ENCODE measurements around the gene CFDP1. TPM values are rescaled to one million over a fixed set of nuclear protein-coding genes. Genes with fewer than 3 reads are reported as not detected.
A peak's percentile ranks its signal among the peaks of the same experiment; 100 is the strongest.

CFDP1 gene
- total RNA-seq, 1 donor from 2014 or later = 70.5 TPM

DNA sequence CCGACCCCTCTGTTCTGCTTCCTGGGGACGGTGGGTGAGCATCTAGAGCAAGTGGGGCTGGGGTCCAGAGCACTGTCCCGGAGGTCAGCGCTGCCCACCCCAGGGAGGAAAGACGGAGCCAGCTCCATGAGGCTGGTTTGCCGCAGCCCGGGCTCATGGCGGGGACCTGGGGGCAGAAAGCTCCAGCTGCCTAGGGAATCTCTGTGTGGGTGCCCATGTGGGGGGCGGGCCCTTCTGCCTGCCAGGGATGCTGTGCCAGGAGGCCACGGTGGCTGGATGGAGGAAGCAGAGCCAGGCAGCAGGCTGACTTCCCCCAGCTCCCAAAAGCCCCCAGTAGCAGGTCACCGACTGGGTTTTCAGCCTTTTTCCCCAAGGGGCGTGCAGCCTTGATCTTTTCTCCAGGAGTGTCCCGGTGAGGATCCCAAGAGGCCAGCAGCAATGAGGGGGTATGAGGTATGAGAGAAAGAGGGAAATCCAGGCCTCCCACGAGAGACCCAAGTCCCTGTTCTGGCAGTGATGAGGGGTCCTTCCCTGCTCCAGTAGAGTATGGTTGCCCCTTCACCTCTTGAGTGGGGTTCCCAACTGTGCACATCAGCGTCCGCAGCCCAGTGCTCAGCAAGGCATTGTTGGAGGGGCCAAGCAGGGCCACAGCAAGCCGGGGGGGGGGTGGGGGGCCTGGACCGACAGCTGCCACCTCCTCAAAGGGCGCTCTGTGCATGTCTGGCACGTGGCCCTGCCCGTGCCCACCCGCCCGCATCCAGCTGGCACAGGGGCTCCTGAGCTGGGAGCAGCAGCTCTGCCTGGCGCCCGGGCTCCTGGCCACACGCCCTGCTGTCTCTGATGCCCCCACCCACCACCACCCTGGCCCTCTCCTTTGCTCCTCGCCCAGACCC is 166.3 kb downstream of the CFDP1 start:
- no peak for DNase-seq (ENCODE audit: low spot score)

DNA sequence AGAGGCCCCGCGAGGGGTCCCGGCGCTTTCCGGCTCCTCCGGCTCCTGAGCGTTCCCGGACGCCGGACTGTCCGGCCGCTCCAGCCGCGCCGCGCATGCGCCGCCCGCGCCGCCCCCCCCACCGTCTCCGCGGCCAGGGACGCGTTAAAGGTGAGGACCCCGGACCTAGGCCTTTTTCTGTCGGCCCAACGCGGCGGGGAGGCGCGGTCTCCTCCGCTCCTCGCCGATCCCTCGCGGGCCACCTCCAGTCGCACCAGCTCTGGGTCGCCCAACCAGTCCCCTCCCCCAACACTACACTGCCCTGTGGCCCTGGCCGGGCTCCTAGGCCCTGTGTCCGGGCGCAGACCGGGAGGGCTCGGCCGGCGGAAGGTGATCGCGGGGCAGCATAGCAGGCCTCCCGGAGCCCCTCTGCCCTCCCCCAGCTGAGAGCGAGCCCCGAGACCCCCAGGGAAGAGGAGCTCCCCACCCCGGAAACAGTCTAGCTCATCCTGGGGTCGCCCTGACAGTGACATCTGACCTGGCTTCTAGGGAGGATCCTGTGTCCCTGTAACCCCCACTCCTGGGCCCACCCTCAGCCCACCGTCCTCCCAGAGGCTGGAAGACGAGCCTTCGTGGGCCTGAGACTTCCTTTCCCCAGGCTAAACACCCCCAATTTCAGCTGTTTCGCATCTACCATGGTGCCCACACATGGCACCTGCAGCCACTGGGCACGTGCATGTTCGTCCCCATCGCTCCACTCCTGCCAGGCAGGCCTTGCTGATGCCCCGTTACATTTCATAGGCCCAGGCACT is 167.2 kb downstream of the CFDP1 start:
- peak; percentile 73 for DNase-seq (ENCODE audit: low spot score)

DNA sequence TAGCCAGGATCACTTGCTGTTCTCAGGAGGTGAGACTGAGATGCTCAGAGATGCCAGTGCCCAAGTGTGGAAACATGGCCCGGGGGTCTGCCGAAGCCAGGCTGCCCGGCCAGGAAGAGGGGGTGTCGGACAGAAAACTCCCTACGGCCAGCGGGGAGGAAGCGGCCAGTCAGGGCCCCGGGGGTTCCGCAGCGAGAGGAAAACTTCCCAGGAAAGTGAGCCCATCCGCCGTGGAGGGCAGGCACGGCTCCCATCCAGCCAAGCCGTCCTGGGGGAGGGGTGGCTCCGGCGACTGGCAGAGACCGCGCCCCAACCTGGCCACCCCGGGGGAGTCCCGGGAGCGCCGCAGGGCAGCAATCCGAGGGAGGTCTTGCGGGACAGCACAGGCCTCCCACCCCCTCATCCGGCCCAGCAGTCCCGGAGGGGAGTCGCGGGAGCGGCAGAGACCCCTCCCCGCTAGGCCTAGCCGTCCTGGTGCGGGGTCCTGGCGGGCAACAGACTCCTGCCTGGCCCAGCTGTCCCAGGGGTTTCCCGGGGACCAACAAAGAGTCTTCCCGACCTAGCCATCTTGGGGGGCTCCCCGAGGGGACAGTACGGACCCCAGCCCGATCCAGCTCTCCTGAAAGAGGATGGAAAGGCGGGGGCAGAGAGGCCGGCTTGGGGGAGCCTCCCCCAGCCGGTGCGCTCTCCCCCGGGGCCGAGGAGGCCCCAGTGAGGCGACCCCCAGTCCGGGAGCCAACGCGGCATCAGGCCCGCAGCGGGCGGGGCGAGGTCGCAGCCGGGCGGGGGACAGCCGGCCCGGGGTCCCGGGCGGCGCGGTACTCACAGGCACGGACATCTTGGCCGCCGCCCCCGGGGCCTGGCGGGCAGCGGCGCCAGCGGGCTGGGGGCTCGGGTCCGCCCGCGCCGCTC is 168.0 kb downstream of the CFDP1 start:
- DNase-seq (ENCODE audit: low spot score) = no peak

DNA sequence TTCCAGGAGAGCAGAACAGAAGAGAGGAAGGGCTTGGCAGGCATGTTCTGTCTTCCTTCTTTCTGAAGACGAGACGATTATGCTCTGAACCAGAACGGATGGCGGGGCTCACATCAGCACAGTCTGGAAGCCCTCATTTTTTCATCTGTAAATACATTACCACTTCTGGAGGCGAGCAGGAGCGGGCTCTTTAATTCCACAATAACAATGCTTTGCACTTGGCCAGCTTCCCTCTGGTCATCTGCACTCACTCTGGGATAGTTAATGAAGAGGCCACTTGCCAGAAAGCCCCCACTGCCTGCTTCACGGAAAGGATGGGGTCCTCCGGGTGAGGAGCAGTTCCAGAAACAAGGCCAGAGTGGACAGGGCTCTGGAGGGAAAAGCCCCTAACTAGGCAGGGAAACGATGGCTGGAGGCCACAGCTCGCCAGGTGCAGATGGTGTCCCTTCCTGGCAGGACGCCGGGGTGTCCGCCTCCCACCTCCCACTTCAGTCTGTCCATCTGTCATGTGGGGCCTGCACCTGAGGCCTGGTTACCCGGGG is 168.8 kb downstream of the CFDP1 start:
- peak; percentile 51 for DNase-seq (ENCODE audit: low spot score)

DNA sequence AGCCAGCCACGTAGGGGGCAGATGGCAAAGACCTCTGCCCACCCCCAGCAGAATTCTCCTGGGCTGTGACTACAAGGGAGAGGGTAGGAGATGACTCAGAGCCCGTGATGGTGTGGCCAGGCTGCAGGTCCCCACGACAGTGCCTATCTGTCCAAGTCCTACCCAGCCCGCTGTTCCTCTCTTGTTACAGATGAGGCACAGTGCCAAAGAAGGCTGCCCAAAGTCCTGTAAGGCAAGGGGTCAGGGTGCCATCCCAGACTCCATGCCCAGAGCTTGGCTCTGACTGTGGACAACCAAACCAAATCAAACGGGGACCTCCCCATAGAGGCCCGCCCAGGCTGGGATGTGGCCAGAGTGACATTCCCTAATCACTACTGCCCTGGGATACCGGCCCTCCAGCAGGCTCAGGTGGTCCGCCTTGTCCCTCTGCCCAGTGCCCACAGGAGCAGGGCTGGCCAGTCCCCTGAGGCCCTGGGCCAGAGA is 169.3 kb downstream of the CFDP1 start:
- DNase-seq (ENCODE audit: low spot score) = no peak

DNA sequence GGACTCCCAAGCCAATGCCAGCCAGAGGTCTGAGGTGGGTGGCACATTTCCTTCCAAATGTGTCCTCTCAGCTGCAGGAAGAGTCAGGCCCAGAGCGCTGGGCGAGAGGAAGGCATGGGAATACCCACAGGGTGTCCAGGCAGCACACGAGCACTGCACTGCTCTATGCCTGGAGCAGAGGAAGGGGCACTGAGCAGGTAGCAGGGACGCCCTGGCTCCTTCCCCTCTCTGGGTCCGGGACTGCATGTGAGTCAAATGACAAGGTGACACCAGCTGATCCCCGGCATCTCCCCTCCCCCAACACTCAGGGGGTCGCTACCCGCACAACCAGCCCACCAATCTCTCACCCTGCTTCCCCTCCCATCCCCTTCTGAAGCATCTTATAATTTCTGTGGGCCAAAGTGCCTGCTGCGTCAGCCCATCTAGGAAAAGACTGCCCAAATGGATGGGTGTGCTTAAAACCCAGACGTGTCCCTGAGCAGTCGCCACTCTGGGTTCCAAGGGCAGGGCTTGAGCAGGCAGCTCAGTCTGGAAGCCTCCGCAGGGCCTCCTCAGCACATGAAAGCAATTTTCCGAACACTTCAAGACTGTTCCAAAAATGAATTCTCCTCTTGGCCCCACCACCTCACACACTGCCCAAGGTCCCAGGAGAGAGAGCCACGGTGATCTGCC is 169.9 kb downstream of the CFDP1 start:
- DNase-seq (ENCODE audit: low spot score) = no peak

DNA sequence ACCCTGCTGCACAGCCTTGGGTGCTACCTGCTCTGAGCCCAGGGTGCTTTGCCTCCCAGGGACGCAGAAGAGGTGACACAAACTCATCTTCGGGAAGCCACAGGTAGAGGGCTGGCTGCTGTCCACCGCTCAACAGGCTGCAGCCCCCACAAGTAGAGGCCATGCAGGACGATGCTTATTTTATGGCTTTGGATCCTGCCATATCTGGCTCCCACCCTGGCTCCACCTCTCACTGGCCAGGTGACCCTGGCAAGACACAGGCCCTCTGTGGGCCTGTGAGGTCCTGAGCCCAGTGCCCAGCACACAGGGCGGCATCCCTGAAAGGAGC is 170.5 kb downstream of the CFDP1 start:
- no peak for DNase-seq (ENCODE audit: low spot score)

DNA sequence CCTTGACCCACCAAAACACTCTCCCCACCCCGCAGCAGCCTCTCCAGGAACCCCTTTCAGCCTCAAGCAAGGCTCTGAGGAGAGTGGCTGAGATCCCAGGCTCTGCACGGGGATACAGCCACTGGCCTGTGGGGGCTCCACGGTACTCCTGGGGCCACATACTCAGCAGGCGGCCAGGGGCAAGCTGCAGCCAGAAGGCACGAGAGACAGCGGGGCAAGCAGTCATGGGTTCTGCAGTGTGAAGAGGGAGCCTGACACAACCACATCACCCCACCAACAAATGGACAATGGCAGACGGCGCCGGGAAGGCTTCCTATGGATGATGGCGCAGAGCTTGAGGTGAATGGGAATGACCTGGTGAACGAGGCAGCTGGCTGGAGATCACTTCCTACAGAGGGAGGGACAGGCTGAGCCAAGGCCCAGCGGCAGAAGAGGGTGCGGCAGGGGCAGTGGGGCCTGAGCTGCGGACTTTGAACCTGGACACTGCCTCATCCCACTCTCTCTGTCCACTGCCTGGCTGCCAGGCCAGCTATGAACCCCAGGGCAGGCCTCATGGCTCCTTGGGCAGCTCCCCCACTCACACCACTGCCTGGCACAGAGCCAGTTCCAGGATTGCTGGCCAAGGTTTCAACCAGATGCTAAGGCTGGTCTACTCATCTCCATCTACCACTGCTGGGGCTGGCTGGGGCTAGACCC is 171.1 kb downstream of the CFDP1 start:
- no peak for DNase-seq (ENCODE audit: low spot score)

DNA sequence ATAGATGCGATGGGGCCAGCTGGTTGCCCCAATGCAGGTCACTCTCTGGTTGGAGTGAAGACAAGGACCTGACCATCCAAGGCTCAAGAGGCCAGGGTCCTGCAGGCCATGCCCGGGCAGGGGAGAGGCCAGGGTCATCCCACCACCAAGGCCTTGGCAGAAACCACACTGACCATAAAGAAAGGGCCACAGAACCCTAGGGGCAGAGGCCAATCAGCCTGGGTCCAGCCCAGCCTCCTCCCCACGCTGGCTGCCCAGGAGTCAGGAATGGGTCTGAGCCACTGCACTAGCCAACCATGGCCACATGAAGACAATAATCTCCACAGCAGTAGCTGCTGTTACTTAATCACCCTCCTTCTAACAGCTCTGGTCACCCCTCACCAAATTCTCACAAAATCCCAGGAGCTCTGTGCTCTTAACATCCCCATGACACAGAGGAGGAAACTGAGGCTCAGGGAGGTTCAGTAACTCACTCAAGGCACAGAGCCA is 171.7 kb downstream of the CFDP1 start:
- DNase-seq (ENCODE audit: low spot score) = no peak

DNA sequence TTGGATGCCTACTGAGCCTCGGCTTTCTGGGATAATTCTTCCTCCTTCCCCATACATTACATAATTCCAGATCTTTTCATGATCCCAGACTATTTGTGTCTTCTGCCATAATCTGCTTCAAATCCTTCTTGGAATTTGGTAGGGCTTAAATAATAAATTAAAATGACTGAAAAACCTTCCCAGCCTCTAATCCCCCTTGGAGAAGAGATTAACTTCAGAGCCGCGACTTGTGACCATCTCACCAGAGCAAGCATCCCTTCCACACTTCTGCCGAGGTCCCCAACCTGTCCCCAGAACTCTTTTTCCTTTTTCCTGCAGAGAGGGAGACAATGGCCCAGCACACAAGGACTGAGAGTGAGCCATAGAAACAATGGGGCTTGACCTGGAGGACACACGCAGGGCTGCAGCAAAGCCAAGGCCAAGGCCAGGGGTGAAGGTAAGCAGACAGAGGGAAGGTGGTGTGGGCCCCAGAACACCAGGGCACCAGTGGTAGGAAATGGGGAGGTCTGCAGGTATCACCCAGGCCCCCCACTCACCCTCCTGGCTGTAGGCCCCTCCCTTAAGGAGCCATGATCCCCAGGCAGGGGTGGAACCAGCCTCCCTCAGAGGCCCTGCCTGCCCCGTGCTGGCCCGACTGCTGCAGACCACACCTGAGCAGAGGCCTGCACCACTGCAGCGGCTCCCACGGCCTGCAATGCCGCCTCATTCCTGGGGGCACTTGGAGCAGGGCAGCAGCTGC is 172.3 kb downstream of the CFDP1 start:
- DNase-seq (ENCODE audit: low spot score) = peak; percentile 69

DNA sequence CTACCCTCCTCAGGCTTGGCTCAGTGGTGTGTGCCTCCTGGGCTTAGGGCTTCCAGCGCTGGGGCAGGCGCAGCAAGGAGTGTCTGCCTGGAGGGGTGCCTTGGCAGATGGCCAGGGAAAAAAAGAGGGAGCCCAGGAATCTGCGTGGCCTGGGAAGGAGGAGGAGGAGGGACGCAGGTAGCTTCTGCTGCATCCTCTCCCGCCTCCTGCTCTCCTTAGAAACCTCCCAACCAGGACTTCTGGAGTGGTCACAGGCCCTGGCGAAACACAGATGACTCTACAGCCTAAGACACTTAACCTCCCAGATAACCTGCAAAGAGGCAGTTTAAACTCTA is 174.5 kb downstream of the CFDP1 start:
- DNase-seq (ENCODE audit: low spot score) = no peak

DNA sequence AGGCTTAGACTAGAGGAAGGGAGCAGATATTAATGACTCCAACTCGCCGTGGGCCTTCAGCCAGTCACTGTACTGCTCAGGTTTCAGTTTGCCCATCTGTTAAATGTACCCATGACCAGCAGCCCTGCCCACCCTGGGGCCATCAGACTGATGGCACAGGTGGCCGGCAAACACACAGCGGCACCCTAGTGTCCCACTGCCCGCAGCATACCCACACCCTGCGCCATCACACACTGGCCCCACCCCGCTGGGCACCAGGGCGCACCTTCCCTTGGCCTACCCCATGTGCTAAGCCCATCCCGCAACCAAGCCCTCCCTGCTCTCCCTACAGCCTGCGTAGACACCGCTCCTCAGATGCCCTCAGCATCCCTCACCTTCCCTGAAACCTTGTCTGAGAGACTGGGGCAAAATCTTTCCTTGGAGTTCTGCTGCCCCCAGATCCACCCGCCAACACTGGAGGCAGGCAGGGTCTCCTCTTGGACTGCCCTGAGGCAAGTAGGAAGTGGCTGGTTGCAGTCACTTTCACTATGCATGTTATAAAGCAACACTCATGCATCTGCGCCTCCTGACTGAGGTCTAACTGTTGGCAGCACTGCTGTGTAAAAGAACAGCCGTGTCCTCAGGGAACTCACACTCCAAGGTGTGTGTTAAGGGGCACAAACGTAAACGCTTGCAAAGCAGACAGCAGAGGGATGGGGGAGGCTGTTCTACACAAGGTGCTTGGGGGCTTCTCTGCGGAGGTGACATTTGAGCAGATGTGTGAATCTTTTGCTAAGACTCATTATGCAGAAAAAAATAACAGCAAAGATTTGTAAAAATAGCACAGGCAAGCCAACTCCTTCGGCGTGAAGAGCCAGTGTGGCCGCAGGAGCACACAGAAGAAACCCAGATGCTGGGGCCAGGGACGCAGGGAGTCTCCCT is 175.2 kb downstream of the CFDP1 start:
- no peak for DNase-seq (ENCODE audit: low spot score)

DNA sequence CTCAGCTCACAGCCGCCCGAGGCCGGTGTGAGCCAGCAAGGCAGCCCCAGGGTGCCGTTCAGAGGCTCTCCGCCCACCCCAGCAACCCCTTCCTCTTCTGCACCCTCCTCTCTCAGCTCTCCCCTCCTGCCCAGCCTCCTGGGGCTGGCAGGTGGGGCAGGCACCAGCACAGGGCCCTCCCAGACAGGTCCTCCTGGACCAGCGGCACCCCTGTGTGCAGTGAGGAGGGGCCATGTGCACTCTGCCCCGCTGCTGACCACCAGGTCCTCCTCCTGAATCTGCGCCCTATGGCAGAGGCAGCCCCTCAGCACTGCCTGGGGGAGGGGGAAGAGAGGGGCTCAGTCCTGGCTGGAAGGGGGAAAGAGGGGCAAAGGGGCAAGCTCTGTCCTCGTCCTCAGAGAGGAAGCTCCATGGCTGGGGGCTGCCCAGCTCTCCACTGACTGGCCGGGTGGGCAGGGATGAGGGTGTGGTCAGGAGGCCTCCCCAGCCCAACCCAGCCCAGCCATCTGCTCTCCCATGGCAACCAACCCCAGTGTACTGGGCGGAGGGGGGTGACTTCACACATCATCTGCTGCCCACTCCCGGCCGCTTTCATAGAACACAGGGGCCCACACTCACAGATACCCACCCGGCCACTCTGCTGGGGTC is 176.5 kb downstream of the CFDP1 start:
- peak; percentile 90 for DNase-seq (ENCODE audit: low spot score)

DNA sequence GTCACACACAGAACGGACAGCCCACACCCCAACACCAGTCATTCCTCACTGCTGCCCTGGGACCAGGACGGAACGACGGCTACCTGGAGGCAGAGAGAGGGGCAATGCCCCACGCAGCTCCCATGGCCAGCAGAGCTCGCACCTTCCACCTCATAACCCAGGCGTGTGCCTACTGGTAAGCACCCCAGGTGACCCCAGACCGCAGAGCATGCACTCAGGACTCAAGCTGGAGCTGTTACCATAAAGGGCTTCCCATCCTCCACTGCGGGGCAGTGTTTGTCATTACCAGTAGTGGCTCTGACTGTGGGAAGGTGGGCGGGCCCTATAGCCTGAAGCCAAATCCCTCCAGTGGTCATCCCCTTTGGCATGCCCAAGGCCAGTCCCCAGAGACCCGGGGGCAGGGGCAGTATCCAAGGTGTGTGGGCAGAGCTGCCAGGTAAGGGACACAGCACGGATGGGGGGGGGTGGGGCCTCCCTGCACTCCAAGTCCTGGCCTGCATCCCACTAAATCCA is 177.2 kb downstream of the CFDP1 start:
- peak; percentile 53 for DNase-seq (ENCODE audit: low spot score)

DNA sequence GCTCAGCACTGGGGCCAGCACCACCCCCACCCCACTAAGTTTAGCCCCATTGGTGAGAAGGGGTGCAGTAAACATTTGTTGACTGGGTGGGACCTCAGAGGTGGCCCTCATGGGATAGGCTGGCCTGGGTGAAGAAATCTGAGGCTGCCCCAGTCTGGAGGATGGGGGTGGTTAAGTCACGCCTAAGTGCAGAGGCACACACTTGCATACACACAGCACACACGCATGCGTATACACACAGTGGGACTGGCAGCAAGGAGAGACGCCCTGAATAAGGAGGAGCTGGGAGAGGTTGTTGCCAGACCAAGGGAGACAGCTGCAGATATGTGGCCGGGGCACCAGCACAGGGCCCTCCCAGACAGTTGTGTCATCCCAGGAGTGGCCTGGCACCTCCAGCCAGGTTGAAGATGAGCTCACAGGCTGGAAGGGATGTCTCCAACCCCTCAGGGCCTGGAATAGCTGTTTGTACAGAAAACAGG is 178.9 kb downstream of the CFDP1 start:
- peak; percentile 85 for DNase-seq (ENCODE audit: low spot score)

DNA sequence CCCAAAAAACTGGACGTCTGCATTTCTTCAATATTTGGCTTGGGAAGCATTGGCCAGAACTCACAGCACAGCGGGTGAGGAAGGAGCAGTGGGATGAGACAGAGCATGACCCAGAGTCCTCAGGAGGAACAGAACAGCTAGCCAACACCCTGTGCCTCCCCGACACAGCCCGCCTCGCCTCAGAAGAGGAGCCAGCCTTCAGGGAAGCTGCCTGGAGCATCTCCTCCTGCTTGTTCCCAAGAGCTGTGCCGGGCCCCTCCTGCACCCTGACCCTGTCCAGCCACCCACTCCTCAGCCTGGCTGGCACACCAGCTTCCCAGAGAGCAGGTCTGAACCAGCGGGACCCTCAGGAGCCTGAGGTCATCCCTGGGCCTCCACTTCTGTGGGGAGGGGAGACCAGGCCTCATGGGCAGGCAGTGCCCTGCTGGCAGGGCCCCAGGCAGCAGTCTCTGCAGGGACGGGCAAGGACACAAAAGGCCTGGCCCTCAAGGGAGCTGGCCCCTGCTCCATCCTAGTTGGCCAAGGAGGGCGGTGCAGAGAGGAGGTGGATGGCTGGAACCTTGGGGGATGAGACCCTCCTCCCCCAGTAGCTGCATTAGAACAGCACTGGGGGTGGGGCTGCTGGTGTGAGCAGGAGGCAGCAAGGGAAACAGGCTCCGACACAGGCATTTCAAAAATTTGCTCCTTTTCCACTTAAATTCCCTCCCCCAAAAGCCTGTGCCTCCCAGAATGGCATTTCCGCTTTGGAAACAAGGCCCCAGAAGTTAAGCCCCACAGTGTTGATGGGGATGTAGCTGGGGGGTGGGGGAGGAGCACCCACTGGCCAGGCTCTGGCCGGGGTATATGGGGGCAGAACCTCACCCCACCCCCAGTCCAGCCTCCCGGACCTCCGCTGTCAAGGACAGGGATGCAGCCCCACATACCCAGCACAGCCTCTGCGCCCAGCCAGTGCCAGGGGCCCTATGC is 180.1 kb downstream of the CFDP1 start:
- peak; percentile 92 for DNase-seq (ENCODE audit: low spot score)

Data from umbilical cord (tissue), 2 donors.